Spinal cord (tissue), 10 donors: ENCODE results near the gene DGCR8. TPM values are rescaled to one million over a fixed set of nuclear protein-coding genes. Genes with fewer than 3 reads are reported as not detected.

Experiments
- DNase-seq, 6 donors: peaks; one replicate each; pipeline versions ENCODE4 v3.0.0 to v3.0.0-alpha.2; 2013 to 2015; ENCODE audit warnings: low spot score in 6 of 6, low read depth in 4 of 6
- H3K27ac ChIP-seq: one replicate; pipeline ENCODE4 v1.5.1; 2013; ENCODE audit warnings: low read depth, low read length, control low read depth
- H3K27me3 ChIP-seq: one replicate; pipeline ENCODE4 v1.6.1; 2013; ENCODE audit warnings: low read length; ENCODE audit not compliant: control insufficient read depth, insufficient read depth
- H3K36me3 ChIP-seq: one replicate; pipeline ENCODE4 v1.6.1; 2013; ENCODE audit warnings: low read length; ENCODE audit not compliant: control insufficient read depth, insufficient read depth
- H3K4me1 ChIP-seq: one replicate; pipeline ENCODE4 v1.6.1; 2013; ENCODE audit warnings: low read length; ENCODE audit not compliant: control insufficient read depth, insufficient read depth
- H3K4me3 ChIP-seq: one replicate; pipeline ENCODE4 v1.5.1; 2013; ENCODE audit warnings: low read depth, low read length, control low read depth
- H3K9me3 ChIP-seq: one replicate; pipeline ENCODE4 v1.6.1; 2013; ENCODE audit warnings: low read length; ENCODE audit not compliant: control insufficient read depth, insufficient read depth
- WGBS: methylation state at CpG from one replicate; pipeline ENCODE4 v1.1.5; 2013; ENCODE audit warnings: missing lambda C conversion rate; ENCODE audit not compliant: insufficient coverage; 5-methylcytosine and 5-hydroxymethylcytosine counted together
- polyA plus RNA-seq, 2 donors: library from polyadenylated mRNA; unstranded; fragments of 120-200 nt; gene quantifications; one replicate each; pipeline ENCODE4 v1.2.1, GENCODE V29; 2013; ENCODE audit not compliant: insufficient read length in 2 of 2
- total RNA-seq, 2 donors: library from RNA; depleted of rRNA in 1 of 2; stranded (reverse); fragments of 120-200 nt in 1 of 2; fragments of >200 nt in 1 of 2; gene quantifications; one replicate each; pipeline versions ENCODE4 v1.2.3 to v1.2.4, GENCODE V29; 2013 to 2014
- donor health status: healthy.

The DGCR8 gene
- total and polyA plus RNA-seq, 4 donors: 20.7 to 58.7 (median 39.0) TPM

GRCh38 chr22:20037419-20037818, 42.6 kb upstream of the DGCR8 start:
- peaks cover 28% of the 10 kb centered on the region for H3K36me3 ChIP-seq
- no peak overlapping the region for H3K27ac ChIP-seq
- no peak for DNase-seq
- peaks cover 28% of the 10 kb centered on the region for H3K4me1 ChIP-seq
- WGBS: 81% methylated on average over 3 of the region's 3 CpGs
- H3K9me3 ChIP-seq: no peaks in the 10 kb centered on the region
- no peak overlapping the region for H3K4me3 ChIP-seq
- no peaks in the 10 kb centered on the region for H3K27me3 ChIP-seq

GRCh38 chr22:20038574-20038973, 41.5 kb upstream of the DGCR8 start:
- WGBS: 78% methylated on average over 5 of the region's 7 CpGs
- Histone ChIP-seq H3K36me3 (peaks cover 34% of the 10 kb centered on the region), H3K4me3 (no peak overlapping the region), H3K27me3 (no peaks in the 10 kb centered on the region), H3K4me1 (peaks cover 19% of the 10 kb centered on the region), H3K9me3 (no peaks in the 10 kb centered on the region), H3K27ac (no peak overlapping the region)
- DNase-seq: no peak

DNA sequence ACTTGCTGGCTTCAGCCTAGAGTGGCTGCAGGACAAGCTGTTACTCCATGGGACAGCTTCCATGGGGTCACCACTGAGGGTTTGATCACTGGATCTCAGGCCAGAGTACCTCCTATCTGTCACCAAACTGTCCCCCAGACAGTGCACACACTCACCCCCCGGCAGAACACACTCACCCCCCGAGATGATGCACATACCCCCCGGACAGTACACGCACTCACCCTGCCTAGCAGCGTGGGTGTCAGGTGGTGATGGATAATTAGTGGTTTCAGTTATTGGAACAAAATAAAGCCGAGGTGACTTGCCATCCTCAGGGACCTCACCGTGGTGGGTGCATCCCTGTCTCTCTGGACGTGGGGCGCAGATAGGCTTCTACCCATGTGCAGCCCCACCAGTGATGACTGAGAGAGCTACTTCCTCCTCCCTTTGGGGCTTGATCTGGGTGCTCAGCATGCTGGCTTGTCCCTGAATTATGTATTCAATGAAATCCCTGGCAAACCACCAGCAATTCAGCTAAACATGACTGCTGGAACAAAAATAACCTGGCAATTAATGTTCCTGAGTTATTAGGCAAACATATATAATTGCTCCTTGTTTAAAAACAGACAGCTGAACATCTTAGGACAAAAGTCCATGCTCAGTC, 40.2 kb upstream of the DGCR8 start:
- 94% methylated on average over 4 of the region's 9 CpGs for WGBS
- no peak overlapping the region for H3K27ac ChIP-seq
- peaks cover 45% of the 10 kb centered on the region for H3K36me3 ChIP-seq
- peak in 1 of 6 donors; percentile 10 for DNase-seq
- no peaks in the 10 kb centered on the region for H3K27me3 ChIP-seq
- no peaks in the 10 kb centered on the region for H3K9me3 ChIP-seq
- H3K4me3 ChIP-seq: no peak overlapping the region
- peaks cover 16% of the 10 kb centered on the region for H3K4me1 ChIP-seq

DNA sequence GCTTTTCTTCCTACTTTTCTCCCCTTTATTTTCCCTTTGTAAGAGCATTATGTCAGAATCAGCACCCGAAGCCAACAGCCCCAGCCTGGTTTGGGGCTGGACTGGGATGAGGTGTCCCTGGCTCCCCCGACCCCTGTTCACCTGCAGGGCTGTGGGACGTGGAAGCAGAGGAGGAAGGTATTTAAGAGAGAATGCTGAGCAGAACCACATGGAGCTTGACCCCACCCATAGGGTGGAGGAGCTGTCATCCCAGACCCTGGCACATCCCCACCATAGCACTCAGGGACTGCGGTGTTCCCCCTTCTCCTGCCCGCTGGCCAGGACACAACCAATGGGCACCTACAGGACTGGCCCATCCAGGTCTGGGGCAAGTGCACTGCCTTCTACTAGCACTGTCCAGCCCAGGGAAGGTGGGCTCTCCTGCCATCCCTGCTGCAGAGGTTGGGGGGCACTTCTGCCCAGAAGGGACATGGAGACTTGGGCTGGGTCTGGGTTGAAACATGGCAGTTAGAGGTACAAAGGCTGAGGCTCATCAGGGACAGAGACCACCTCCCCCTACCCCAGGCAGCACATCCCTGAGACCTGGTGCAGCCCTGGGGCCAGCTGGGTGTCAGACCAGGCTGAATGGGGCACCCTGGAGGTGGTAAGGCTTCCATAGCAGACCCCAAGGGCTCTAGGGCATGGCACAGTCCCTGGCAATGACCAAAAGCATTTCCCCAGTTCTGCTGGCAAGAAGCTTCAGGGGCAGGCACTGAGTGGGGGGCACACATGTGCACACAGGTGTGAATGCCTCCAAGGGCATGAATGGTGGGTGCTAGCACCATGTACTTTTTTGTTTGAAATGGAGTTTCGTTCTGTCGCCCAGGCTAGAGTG, 39.5 kb upstream of the DGCR8 start:
- H3K36me3 ChIP-seq: peaks cover 46% of the 10 kb centered on the region
- no peaks in the 10 kb centered on the region for H3K27me3 ChIP-seq
- H3K27ac ChIP-seq: no peak overlapping the region
- DNase-seq: no peak
- H3K9me3 ChIP-seq: no peaks in the 10 kb centered on the region
- 100% methylated on average over 4 of the region's 7 CpGs for WGBS
- H3K4me3 ChIP-seq: no peak overlapping the region
- H3K4me1 ChIP-seq: peaks cover 13% of the 10 kb centered on the region

- DNase-seq: no peak
- Histone ChIP-seq H3K36me3 (peaks cover 45% of the 10 kb centered on the region), H3K27ac (no peak overlapping the region), H3K9me3 (no peaks in the 10 kb centered on the region), H3K4me3 (no peak overlapping the region), H3K27me3 (no peaks in the 10 kb centered on the region), H3K4me1 (peaks cover 4% of the 10 kb centered on the region)
- 87% methylated on average over 26 of the region's 26 CpGs for WGBS
Observed at GRCh38 chr22:20043057-20043996, 36.7 kb upstream of the DGCR8 start.

DNA sequence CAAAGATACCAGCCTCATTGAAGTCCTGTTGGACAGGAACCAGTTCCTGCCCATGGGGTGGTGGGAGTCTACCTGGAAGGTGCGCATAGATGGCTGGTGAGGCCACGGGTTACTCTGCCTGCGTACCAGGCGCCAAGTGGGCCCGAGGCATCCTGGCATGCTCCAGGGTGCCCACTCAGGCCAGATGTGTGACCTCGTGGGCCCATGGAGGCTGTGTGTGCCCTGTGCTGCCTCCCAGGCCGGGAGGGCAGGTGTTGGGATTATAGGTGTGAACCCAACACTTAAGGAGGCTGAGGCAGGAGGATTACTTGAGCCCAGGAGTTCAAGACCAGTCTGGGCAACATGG, 36.1 kb upstream of the DGCR8 start:
- no peaks in the 10 kb centered on the region for H3K9me3 ChIP-seq
- 91% methylated on average over 7 of the region's 7 CpGs for WGBS
- H3K36me3 ChIP-seq: peaks cover 42% of the 10 kb centered on the region
- H3K4me3 ChIP-seq: no peak overlapping the region
- H3K27me3 ChIP-seq: no peaks in the 10 kb centered on the region
- no peak for DNase-seq
- no peaks in the 10 kb centered on the region for H3K4me1 ChIP-seq
- no peak overlapping the region for H3K27ac ChIP-seq

DNA sequence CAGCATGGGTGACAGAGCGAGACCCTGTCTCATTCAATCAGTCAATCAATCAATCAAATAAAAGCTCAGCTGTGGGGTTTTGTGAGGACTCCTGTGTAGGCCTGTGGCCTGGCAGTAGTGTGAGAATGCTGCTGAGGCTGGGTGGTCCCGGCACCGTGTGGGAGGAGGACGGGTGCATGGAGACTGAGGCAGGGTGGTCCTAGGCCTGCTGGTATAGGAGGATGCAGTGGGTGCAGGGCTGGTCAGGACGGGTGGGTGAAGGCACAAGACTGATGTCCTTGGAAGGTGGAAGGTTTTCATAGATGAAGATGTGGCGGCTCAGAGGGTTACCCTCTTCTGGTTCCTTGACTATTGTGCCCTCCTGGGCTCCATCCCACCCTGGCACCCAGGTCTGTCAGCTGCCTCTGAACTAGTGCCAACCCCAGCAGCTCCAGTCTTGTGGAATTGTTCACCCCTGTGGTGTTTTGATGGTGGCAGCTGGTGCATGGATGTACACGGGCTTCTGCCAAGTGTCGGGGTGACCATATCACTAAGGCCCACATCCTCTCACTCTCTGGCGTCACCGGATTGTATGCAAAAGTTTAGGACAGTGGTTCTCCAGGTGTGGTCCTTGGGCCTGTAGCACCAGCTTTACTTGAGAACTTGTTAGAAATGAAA, 35.4 kb upstream of the DGCR8 start:
- H3K36me3 ChIP-seq: peaks cover 40% of the 10 kb centered on the region

GRCh38 chr22:20046730-20047129, 33.3 kb upstream of the DGCR8 start:
- Histone ChIP-seq H3K4me1 (no peaks in the 10 kb centered on the region), H3K27me3 (no peaks in the 10 kb centered on the region), H3K4me3 (no peak overlapping the region), H3K9me3 (no peaks in the 10 kb centered on the region), H3K27ac (no peak overlapping the region), H3K36me3 (peaks cover 35% of the 10 kb centered on the region)
- no CpG with 5 or more reads among the region's 4 CpGs for WGBS
- DNase-seq: no peak

More for the DNA sequence above, 35.4 kb upstream of the DGCR8 start:
- DNase-seq: no peak
- 92% methylated on average over 6 of the region's 10 CpGs for WGBS
- H3K9me3 ChIP-seq: no peaks in the 10 kb centered on the region
- H3K27me3 ChIP-seq: no peaks in the 10 kb centered on the region
- no peak overlapping the region for H3K4me3 ChIP-seq
- H3K4me1 ChIP-seq: no peaks in the 10 kb centered on the region
- no peak overlapping the region for H3K27ac ChIP-seq

DNA sequence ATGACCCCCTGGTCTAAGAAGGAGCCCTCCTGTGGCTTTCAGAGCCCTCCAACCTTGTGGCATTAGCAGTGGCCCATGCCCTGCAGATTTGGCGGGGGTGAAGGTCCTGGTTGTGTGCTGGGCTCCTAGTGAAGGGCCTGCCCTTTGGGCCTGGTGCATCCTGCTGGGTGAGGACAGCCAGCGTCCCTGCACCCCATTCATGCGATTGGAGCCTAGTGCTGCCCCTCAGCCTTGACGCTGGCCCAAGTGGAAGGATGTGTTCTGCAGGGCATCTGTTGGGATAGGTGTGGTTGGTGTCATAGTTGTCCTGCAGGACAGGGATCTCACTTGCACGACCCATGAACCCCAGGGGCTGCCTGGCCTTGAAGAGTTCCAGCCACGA, 28.1 kb upstream of the DGCR8 start:
- no peak for DNase-seq
- 97% methylated on average over 6 of the region's 6 CpGs for WGBS

More for the DNA sequence above, 28.1 kb upstream of the DGCR8 start:
- Histone ChIP-seq H3K4me1 (no peaks in the 10 kb centered on the region), H3K27me3 (no peaks in the 10 kb centered on the region), H3K27ac (no peak overlapping the region), H3K36me3 (peaks cover 57% of the 10 kb centered on the region), H3K9me3 (no peaks in the 10 kb centered on the region), H3K4me3 (no peak overlapping the region)
